ENCODE data around the gene KDM4C.

The KDM4C gene

DNA sequence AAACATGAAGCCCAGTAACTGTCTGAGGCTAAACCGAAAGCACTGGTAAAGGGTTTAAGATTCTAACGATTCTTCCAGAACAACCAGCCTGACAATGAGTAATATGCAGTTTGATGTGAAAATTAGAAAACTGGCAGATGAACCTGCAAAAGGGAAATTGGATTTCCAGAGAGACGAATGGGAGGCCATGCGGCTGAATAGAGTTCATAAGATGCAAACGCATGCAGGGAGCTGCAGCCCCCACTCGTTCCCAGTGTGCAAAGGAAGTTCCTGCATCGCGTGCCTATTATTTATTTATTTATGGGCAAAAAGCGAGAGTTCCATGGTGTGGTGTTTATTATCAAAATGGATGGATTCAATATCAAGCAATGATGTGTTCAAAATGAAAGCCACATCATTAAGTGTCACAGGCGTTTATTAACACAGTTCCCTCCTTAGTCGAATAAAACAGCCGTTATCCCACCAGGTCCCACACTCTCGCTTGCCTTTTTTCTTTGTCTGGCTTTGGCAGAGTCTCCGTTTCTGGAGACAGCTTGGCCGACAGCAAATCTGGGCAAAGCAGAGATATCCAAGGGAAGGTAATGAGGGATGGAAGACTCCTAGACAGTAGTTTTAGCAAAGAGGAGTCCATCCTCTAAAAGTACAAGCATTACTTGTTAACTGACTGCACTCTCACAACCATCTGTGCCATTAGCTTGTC lies 451.4 kb downstream of the KDM4C start:
- no peaks in the 10 kb centered on the region for H3K4me1 ChIP-seq (ENCODE audit: insufficient read depth, low read length, severe bottlenecking)
- no peaks in the 10 kb centered on the region for H3K9me3 ChIP-seq (ENCODE audit: low read length)
- H3K9me2 ChIP-seq (ENCODE audit: low read depth, low read length), result no peaks in the 10 kb centered on the region
- H3K27me3 ChIP-seq (ENCODE audit: insufficient read depth, low read length), result no peaks in the 10 kb centered on the region
- no peak overlapping the region for H3K9ac ChIP-seq (ENCODE audit: low read length)
- H3F3A ChIP-seq (ENCODE audit: insufficient read depth, low read length), result no peaks in the 10 kb centered on the region
- H3K36me3 ChIP-seq (ENCODE audit: insufficient read depth, low read length), result no peaks in the 10 kb centered on the region
- H4K20me1 ChIP-seq (ENCODE audit: insufficient read depth, low read length), result no peaks in the 10 kb centered on the region
- no peak for TF ChIP-seq EZH2 (IDR thresholded peaks at IDR 0.05; ENCODE audit: borderline replicate concordance, low read length)
- TF ChIP-seq, protein P1, sequence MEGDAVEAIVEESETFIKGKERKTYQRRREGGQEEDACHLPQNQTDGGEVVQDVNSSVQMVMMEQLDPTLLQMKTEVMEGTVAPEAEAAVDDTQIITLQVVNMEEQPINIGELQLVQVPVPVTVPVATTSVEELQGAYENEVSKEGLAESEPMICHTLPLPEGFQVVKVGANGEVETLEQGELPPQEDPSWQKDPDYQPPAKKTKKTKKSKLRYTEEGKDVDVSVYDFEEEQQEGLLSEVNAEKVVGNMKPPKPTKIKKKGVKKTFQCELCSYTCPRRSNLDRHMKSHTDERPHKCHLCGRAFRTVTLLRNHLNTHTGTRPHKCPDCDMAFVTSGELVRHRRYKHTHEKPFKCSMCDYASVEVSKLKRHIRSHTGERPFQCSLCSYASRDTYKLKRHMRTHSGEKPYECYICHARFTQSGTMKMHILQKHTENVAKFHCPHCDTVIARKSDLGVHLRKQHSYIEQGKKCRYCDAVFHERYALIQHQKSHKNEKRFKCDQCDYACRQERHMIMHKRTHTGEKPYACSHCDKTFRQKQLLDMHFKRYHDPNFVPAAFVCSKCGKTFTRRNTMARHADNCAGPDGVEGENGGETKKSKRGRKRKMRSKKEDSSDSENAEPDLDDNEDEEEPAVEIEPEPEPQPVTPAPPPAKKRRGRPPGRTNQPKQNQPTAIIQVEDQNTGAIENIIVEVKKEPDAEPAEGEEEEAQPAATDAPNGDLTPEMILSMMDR (IDR thresholded peaks at IDR 0.05; ENCODE audit: low read length), result no peak
- no peaks in the 10 kb centered on the region for H3K79me2 ChIP-seq (ENCODE audit: insufficient read depth, low read length)
- no peak overlapping the region for H3K4me3 ChIP-seq (ENCODE audit: low read depth, low read length, poor library complexity, severe bottlenecking)
- no peak overlapping the region for H2AFZ ChIP-seq (ENCODE audit: low read length)
- no peak overlapping the region for H3K27ac ChIP-seq (ENCODE audit: low read depth, low read length, poor library complexity, severe bottlenecking)
- no peak overlapping the region for H3K4me2 ChIP-seq (ENCODE audit: low read length)

DNA sequence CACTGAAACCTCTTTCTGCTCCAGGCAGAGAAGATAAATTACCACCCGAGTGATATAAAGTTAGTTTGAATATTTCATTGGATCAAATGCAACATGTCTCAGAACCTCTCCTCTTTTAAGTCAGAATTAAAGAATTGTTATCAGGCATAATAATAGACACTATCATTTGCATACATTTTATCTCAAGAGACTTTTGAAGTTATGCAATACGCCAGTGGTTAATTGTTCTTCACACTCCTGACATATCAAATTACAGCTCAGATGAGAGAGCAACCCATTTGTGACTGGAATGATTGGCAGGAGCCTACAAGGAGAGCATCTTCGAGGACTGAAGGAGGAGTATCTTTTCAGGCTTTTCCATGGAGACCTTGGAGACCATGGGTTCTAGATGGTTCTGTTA lies 452.2 kb downstream of the KDM4C start:
- Histone ChIP-seq H3K27me3 (ENCODE audit: insufficient read depth, low read length) (no peaks in the 10 kb centered on the region), H3F3A (ENCODE audit: insufficient read depth, low read length) (no peaks in the 10 kb centered on the region), H3K4me2 (ENCODE audit: low read length) (no peak overlapping the region), H3K9me3 (ENCODE audit: low read length) (no peaks in the 10 kb centered on the region), H3K27ac (ENCODE audit: low read depth, low read length, poor library complexity, severe bottlenecking) (no peak overlapping the region), H3K79me2 (ENCODE audit: insufficient read depth, low read length) (no peaks in the 10 kb centered on the region), H4K20me1 (ENCODE audit: insufficient read depth, low read length) (no peaks in the 10 kb centered on the region), H3K9ac (ENCODE audit: low read length) (no peak overlapping the region), H3K9me2 (ENCODE audit: low read depth, low read length) (no peaks in the 10 kb centered on the region), H2AFZ (ENCODE audit: low read length) (no peak overlapping the region), H3K36me3 (ENCODE audit: insufficient read depth, low read length) (no peaks in the 10 kb centered on the region), H3K4me1 (ENCODE audit: insufficient read depth, low read length, severe bottlenecking) (no peaks in the 10 kb centered on the region), H3K4me3 (ENCODE audit: low read depth, low read length, poor library complexity, severe bottlenecking) (no peak overlapping the region)
- no peak for TF ChIP-seq EZH2 (IDR thresholded peaks at IDR 0.05; ENCODE audit: borderline replicate concordance, low read length)
- TF ChIP-seq, protein P1 (IDR thresholded peaks at IDR 0.05; ENCODE audit: low read length), result no peak

DNA sequence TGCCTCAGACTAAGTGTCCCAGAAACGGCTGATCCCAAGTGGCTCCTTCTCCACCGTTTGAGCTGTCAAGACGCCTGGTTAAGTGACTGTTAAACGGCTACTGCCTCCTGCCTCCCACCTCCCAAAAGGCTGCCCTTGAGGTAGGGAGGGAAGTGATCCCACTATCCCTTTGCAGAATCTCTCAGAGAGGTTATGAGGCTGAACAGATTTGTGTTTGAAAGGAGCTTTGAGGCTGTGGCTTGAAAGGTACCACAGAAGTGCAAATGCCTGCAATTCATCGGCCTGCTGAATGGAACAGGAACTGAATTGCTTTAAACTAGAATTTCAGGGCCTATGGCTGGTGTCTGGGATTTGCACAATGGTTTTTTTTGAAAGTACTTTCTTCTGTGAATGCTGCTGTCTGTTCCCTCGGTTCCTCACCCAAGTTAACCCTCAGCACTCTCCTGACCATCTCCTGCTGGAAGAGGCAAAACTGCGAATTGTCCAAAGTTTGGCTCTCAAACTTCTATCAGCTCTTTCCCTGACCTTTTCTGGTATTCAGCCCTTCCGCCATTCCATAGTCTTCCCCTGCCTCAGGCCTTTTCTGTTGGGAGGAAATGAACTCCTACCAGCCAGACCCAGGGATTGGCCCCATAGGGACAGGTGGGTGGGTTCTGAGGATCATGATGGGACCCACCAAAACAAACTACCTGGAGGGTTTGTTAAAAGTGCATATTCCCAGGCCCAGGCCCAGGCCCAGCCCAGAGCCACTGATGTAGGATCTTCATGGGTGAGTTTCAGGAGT lies 453.3 kb downstream of the KDM4C start:
- Histone ChIP-seq H3K4me1 (ENCODE audit: insufficient read depth, low read length, severe bottlenecking) (no peaks in the 10 kb centered on the region), H3K4me2 (ENCODE audit: low read length) (no peak overlapping the region)

More for the DNA sequence above, 453.3 kb downstream of the KDM4C start:
- Histone ChIP-seq H3K9me3 (ENCODE audit: low read length) (no peaks in the 10 kb centered on the region), H2AFZ (ENCODE audit: low read length) (no peak overlapping the region), H3K36me3 (ENCODE audit: insufficient read depth, low read length) (no peaks in the 10 kb centered on the region), H3K27me3 (ENCODE audit: insufficient read depth, low read length) (no peaks in the 10 kb centered on the region), H3K79me2 (ENCODE audit: insufficient read depth, low read length) (no peaks in the 10 kb centered on the region), H3K9me2 (ENCODE audit: low read depth, low read length) (no peaks in the 10 kb centered on the region), H4K20me1 (ENCODE audit: insufficient read depth, low read length) (no peaks in the 10 kb centered on the region), H3F3A (ENCODE audit: insufficient read depth, low read length) (no peaks in the 10 kb centered on the region), H3K9ac (ENCODE audit: low read length) (no peak overlapping the region), H3K4me3 (ENCODE audit: low read depth, low read length, poor library complexity, severe bottlenecking) (no peak overlapping the region), H3K27ac (ENCODE audit: low read depth, low read length, poor library complexity, severe bottlenecking) (no peak overlapping the region)
- TF ChIP-seq, protein P1 (IDR thresholded peaks at IDR 0.05; ENCODE audit: low read length), result no peak
- no peak for TF ChIP-seq EZH2 (IDR thresholded peaks at IDR 0.05; ENCODE audit: borderline replicate concordance, low read length)
